SK-N-SH treated with all-trans-retinoic acid at 6 μM for 48 hours (cell line): Measurements from ENCODE around the gene TFR2.

ENCODE experiments used
- ATAC-seq: fragments of 200-7000 bp; cut with Tn5 transposase; 3 replicates; pipeline ENCODE4 v1.9.1; 2020; ENCODE audit warnings: mild to moderate bottlenecking, moderate library complexity
- ARNTL ChIP-seq: fragments of 450-650 bp; formaldehyde crosslinking; IDR thresholded peaks from 2 replicates; pipeline ENCODE4 v1.5.0; 2020; ENCODE audit warnings: low read depth, mild to moderate bottlenecking, moderate library complexity, borderline replicate concordance
- BACH2 ChIP-seq: fragments of 250-450 bp; sonication (Bioruptor Pico); IDR thresholded peaks from 2 replicates; pipeline ENCODE4 v1.9.0; 2021; ENCODE audit warnings: mild to moderate bottlenecking, borderline replicate concordance
- CSDC2 ChIP-seq: fragments of 250-450 bp; sonication (Bioruptor Pico); IDR thresholded peaks from 2 replicates; pipeline ENCODE4 v1.5.0; 2020; ENCODE audit warnings: mild to moderate bottlenecking, moderate library complexity
- ESRRG ChIP-seq: fragments of 250-450 bp; sonication (Bioruptor Pico); IDR thresholded peaks from 2 replicates; pipeline ENCODE4 v1.6.1; 2021; ENCODE audit warnings: mild to moderate bottlenecking
- GLIS3 ChIP-seq: fragments of 250-450 bp; sonication (Bioruptor Pico); IDR thresholded peaks from 2 replicates; pipeline ENCODE4 v1.5.0; 2020; ENCODE audit warnings: mild to moderate bottlenecking, moderate library complexity
- ISL1 ChIP-seq: fragments of 250-450 bp; sonication (Bioruptor Pico); IDR thresholded peaks from 2 replicates; pipeline ENCODE4 v2.1.2; 2022; ENCODE audit warnings: mild to moderate bottlenecking, moderate library complexity
- PPARA ChIP-seq: fragments of 250-450 bp; sonication (Bioruptor Pico); IDR thresholded peaks from 2 replicates; pipeline ENCODE4 v1.5.0; 2020; ENCODE audit warnings: mild to moderate bottlenecking, borderline replicate concordance
- RARB ChIP-seq: fragments of 250-450 bp; sonication (Bioruptor Pico); IDR thresholded peaks from 2 replicates; pipeline ENCODE4 v1.8.0; 2021; ENCODE audit warnings: mild to moderate bottlenecking, moderate library complexity
- SNAI2 ChIP-seq: fragments of 250-450 bp; sonication (Bioruptor Pico); IDR thresholded peaks from 2 replicates; pipeline ENCODE4 v1.5.0; 2020; ENCODE audit warnings: mild to moderate bottlenecking, moderate library complexity
- TCF4 ChIP-seq: fragments of 250-450 bp; sonication (Bioruptor Pico); IDR thresholded peaks from 2 replicates; pipeline ENCODE4 v1.8.0; 2021; ENCODE audit warnings: mild to moderate bottlenecking, moderate library complexity, borderline replicate concordance
- TOX ChIP-seq: fragments of 250-450 bp; sonication (Bioruptor Pico); IDR thresholded peaks from 2 replicates; pipeline ENCODE4 v1.8.0; 2021; ENCODE audit warnings: mild to moderate bottlenecking, moderate library complexity, borderline replicate concordance
- ZC3H10 ChIP-seq: fragments of 250-450 bp; sonication (Bioruptor Pico); IDR thresholded peaks from 2 replicates; pipeline ENCODE4 v1.5.1; 2021; ENCODE audit warnings: mild to moderate bottlenecking, moderate library complexity
- ZFP3 ChIP-seq: fragments of 250-450 bp; sonication (Bioruptor Pico); IDR thresholded peaks from 2 replicates; pipeline ENCODE4 v1.5.0; 2020; ENCODE audit warnings: mild to moderate bottlenecking, moderate library complexity
- ZNF565 ChIP-seq: fragments of 450-650 bp; formaldehyde crosslinking; conservative IDR thresholded peaks from 2 replicates; pipeline ENCODE4 v1.5.0; 2020; ENCODE audit warnings: low read depth, mild to moderate bottlenecking, moderate library complexity
- ZNF70 ChIP-seq: fragments of 450-650 bp; formaldehyde crosslinking; IDR thresholded peaks from 2 replicates; pipeline ENCODE4 v1.5.0; 2020; ENCODE audit warnings: mild to moderate bottlenecking, moderate library complexity
- ZNF8 ChIP-seq: fragments of 450-650 bp; formaldehyde crosslinking; IDR thresholded peaks from 2 replicates; pipeline ENCODE4 v1.5.0; 2020; ENCODE audit warnings: mild to moderate bottlenecking, moderate library complexity
- TF ChIP-seq, protein P1 (sequence below): fragments of 250-450 bp; sonication (Bioruptor Pico); IDR thresholded peaks from 2 replicates; pipeline ENCODE4 v1.5.1; 2021; ENCODE audit warnings: mild to moderate bottlenecking, moderate library complexity
- TF ChIP-seq, protein P2 (sequence below): fragments of 250-450 bp; sonication (Bioruptor Pico); IDR thresholded peaks from 2 replicates; pipeline ENCODE4 v1.8.0; 2021; ENCODE audit warnings: low read depth, mild to moderate bottlenecking, moderate library complexity, borderline replicate concordance
- TF ChIP-seq, protein P3 (sequence below): fragments of 250-450 bp; sonication (Bioruptor Pico); IDR thresholded peaks from 2 replicates; pipeline ENCODE4 v1.8.0; 2020; ENCODE audit warnings: mild to moderate bottlenecking, moderate library complexity, borderline replicate concordance
- TF ChIP-seq, protein P4 (sequence below): fragments of 250-450 bp; sonication (Bioruptor Pico); IDR thresholded peaks from 2 replicates; pipeline ENCODE4 v1.5.0; 2020; ENCODE audit warnings: mild to moderate bottlenecking, moderate library complexity
- TF ChIP-seq, protein P5 (sequence below): fragments of 250-450 bp; sonication (Bioruptor Pico); IDR thresholded peaks from 2 replicates; pipeline ENCODE4 v1.5.1; 2020; ENCODE audit warnings: low read depth, mild to moderate bottlenecking, moderate library complexity

The TFR2 gene

DNA sequence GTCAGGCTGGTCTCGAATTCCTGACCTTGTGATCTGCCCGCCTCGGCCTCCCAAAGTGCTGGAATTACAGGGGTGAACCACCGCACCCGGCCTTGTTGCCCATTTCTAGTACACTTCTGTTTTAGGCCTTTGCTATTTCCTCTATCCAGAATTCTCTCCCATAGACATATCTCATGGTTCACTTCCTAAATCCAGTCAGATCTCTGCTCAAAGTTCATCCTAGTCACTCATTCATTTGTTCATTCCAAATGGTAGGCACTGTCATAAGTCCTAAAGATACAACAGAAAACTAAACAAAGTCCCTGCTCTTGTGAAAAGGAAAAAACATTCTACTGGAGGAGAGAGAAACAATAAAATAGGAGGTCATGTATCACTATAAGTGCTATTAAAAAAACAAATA is 31.4 kb downstream of the TFR2 start:
- ATAC-seq = no peak
- no peak for TF ChIP-seq TOX (CRISPR knock-in tag)
- TF ChIP-seq ZNF70 = no peak
- TF ChIP-seq ZFP3 (CRISPR knock-in tag) = no peak
- TF ChIP-seq, protein P1, sequence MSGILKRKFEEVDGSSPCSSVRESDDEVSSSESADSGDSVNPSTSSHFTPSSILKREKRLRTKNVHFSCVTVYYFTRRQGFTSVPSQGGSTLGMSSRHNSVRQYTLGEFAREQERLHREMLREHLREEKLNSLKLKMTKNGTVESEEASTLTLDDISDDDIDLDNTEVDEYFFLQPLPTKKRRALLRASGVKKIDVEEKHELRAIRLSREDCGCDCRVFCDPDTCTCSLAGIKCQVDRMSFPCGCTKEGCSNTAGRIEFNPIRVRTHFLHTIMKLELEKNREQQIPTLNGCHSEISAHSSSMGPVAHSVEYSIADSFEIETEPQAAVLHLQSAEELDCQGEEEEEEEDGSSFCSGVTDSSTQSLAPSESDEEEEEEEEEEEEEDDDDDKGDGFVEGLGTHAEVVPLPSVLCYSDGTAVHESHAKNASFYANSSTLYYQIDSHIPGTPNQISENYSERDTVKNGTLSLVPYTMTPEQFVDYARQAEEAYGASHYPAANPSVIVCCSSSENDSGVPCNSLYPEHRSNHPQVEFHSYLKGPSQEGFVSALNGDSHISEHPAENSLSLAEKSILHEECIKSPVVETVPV (CRISPR knock-in tag) = no peak
- TF ChIP-seq BACH2 (CRISPR knock-in tag) = no peak
- TF ChIP-seq, protein P2, sequence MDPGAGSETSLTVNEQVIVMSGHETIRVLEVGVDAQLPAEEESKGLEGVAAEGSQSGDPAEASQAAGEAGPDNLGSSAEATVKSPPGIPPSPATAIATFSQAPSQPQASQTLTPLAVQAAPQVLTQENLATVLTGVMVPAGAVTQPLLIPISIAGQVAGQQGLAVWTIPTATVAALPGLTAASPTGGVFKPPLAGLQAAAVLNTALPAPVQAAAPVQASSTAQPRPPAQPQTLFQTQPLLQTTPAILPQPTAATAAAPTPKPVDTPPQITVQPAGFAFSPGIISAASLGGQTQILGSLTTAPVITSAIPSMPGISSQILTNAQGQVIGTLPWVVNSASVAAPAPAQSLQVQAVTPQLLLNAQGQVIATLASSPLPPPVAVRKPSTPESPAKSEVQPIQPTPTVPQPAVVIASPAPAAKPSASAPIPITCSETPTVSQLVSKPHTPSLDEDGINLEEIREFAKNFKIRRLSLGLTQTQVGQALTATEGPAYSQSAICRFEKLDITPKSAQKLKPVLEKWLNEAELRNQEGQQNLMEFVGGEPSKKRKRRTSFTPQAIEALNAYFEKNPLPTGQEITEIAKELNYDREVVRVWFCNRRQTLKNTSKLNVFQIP (CRISPR knock-in tag) = no peak
- TF ChIP-seq, protein P3, sequence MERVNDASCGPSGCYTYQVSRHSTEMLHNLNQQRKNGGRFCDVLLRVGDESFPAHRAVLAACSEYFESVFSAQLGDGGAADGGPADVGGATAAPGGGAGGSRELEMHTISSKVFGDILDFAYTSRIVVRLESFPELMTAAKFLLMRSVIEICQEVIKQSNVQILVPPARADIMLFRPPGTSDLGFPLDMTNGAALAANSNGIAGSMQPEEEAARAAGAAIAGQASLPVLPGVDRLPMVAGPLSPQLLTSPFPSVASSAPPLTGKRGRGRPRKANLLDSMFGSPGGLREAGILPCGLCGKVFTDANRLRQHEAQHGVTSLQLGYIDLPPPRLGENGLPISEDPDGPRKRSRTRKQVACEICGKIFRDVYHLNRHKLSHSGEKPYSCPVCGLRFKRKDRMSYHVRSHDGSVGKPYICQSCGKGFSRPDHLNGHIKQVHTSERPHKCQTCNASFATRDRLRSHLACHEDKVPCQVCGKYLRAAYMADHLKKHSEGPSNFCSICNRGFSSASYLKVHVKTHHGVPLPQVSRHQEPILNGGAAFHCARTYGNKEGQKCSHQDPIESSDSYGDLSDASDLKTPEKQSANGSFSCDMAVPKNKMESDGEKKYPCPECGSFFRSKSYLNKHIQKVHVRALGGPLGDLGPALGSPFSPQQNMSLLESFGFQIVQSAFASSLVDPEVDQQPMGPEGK (CRISPR knock-in tag) = no peak
- no peak for TF ChIP-seq ZNF565
- no peak for TF ChIP-seq PPARA (CRISPR knock-in tag)
- TF ChIP-seq ARNTL (CRISPR knock-in tag) = no peak
- no peak for TF ChIP-seq RARB (CRISPR knock-in tag)
- TF ChIP-seq, protein P4, sequence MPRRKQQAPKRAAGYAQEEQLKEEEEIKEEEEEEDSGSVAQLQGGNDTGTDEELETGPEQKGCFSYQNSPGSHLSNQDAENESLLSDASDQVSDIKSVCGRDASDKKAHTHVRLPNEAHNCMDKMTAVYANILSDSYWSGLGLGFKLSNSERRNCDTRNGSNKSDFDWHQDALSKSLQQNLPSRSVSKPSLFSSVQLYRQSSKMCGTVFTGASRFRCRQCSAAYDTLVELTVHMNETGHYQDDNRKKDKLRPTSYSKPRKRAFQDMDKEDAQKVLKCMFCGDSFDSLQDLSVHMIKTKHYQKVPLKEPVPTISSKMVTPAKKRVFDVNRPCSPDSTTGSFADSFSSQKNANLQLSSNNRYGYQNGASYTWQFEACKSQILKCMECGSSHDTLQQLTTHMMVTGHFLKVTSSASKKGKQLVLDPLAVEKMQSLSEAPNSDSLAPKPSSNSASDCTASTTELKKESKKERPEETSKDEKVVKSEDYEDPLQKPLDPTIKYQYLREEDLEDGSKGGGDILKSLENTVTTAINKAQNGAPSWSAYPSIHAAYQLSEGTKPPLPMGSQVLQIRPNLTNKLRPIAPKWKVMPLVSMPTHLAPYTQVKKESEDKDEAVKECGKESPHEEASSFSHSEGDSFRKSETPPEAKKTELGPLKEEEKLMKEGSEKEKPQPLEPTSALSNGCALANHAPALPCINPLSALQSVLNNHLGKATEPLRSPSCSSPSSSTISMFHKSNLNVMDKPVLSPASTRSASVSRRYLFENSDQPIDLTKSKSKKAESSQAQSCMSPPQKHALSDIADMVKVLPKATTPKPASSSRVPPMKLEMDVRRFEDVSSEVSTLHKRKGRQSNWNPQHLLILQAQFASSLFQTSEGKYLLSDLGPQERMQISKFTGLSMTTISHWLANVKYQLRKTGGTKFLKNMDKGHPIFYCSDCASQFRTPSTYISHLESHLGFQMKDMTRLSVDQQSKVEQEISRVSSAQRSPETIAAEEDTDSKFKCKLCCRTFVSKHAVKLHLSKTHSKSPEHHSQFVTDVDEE = no peak
- no peak for TF ChIP-seq CSDC2 (CRISPR knock-in tag)
- TF ChIP-seq ISL1 (CRISPR knock-in tag) = no peak
- no peak for TF ChIP-seq SNAI2 (CRISPR knock-in tag)
- no peak for TF ChIP-seq TCF4 (CRISPR knock-in tag)
- TF ChIP-seq ZC3H10 = no peak
- no peak for TF ChIP-seq ZNF8 (CRISPR knock-in tag)
- TF ChIP-seq GLIS3 = no peak

DNA sequence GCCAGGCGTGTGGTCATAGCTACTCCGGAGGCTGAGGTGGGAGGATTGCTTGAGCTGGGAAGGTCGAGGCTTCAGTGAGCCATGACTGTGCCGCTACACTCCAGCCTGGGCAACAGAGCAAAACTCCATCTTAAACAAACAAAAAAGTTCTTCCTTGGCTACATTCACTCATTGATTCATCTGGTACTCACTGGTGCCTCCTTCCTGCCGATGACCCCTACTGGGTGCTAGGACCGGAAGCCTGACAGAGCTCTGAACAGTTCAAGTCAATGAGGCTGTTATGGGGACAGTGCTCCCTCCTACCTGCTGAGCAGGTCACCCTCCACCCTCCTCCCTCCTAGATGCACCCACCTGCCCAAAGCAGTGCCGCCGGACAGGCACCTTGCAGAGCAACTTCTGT is 34.2 kb downstream of the TFR2 start:
- ATAC-seq = no peak
- TF ChIP-seq ZFP3 (CRISPR knock-in tag) = no peak
- no peak for TF ChIP-seq ZNF565
- TF ChIP-seq, protein P1 (CRISPR knock-in tag) = no peak
- no peak for TF ChIP-seq ZNF8 (CRISPR knock-in tag)
- TF ChIP-seq PPARA (CRISPR knock-in tag) = no peak
- no peak for TF ChIP-seq ARNTL (CRISPR knock-in tag)
- TF ChIP-seq, protein P5, sequence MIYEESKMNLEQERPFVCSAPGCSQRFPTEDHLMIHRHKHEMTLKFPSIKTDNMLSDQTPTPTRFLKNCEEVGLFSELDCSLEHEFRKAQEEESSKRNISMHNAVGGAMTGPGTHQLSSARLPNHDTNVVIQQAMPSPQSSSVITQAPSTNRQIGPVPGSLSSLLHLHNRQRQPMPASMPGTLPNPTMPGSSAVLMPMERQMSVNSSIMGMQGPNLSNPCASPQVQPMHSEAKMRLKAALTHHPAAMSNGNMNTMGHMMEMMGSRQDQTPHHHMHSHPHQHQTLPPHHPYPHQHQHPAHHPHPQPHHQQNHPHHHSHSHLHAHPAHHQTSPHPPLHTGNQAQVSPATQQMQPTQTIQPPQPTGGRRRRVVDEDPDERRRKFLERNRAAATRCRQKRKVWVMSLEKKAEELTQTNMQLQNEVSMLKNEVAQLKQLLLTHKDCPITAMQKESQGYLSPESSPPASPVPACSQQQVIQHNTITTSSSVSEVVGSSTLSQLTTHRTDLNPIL (CRISPR knock-in tag) = no peak
- TF ChIP-seq TOX (CRISPR knock-in tag) = no peak
- no peak for TF ChIP-seq CSDC2 (CRISPR knock-in tag)
- TF ChIP-seq ESRRG (CRISPR knock-in tag) = no peak
- TF ChIP-seq TCF4 (CRISPR knock-in tag) = no peak
- no peak for TF ChIP-seq GLIS3
